Activated T-cell treated with anti-CD3 and anti-CD28 coated beads, Interleukin-2, amount 50 U/mL, for 1 hour (primary cell): ENCODE data around the gene ZNF57.
"Not testable (repeated sequence)": the region's sequence is repeated elsewhere in the genome, so short reads cannot be mapped to it uniquely, and the experiment has no call there.

Experiments
- DNase-seq: peaks from one replicate; pipeline ENCODE4 v3.0.0-alpha.2; 2020

Gene ZNF57

GRCh38 chr19:2902590-2903218 lies 2.0 kb downstream of the ZNF57 start:
- DNase-seq, result no peak

GRCh38 chr19:2903326-2903725 lies 2.6 kb downstream of the ZNF57 start:
- not testable (repeated sequence) for DNase-seq

- no peak for DNase-seq
Measured at GRCh38 chr19:2905918-2906519, 5.3 kb downstream of the ZNF57 start.

GRCh38 chr19:2906631-2907195 lies 6.0 kb downstream of the ZNF57 start:
- DNase-seq, result no peak

- DNase-seq, result no peak
Measured at GRCh38 chr19:2912306-2912705, 11.6 kb downstream of the ZNF57 start.

- no peak for DNase-seq
Measured at GRCh38 chr19:2917275-2918184, 16.8 kb downstream of the ZNF57 start.

- no peak for DNase-seq
Measured at GRCh38 chr19:2922987-2923386, 22.3 kb downstream of the ZNF57 start.

GRCh38 chr19:2923510-2923909 lies 22.8 kb downstream of the ZNF57 start:
- no peak for DNase-seq

- DNase-seq, result no peak
Measured at GRCh38 chr19:2926341-2927031, 25.8 kb downstream of the ZNF57 start.

- DNase-seq, result no peak
Measured at GRCh38 chr19:2927032-2927430, 26.3 kb downstream of the ZNF57 start.

GRCh38 chr19:2933490-2933910 lies 32.8 kb downstream of the ZNF57 start:
- DNase-seq, result no peak

GRCh38 chr19:2935863-2936262 lies 35.1 kb downstream of the ZNF57 start:
- not testable (repeated sequence) for DNase-seq

- no peak for DNase-seq
Measured at GRCh38 chr19:2942928-2943640, 42.4 kb downstream of the ZNF57 start.

- DNase-seq, result no peak
Measured at GRCh38 chr19:2944403-2944774, 43.7 kb downstream of the ZNF57 start.

GRCh38 chr19:2944775-2945574 lies 44.2 kb downstream of the ZNF57 start, which contains the start of gene ZNF77:
Gene ZNF77, minus strand, starts transcription at chr19:2944971. Its CDS starts 131 bp downstream, at chr19:2944840.
- DNase-seq, result peak; percentile 99

- DNase-seq, result no peak
Measured at GRCh38 chr19:2945575-2946184, 45.0 kb downstream of the ZNF57 start.

- DNase-seq, result no peak
Measured at GRCh38 chr19:2949939-2950285, 49.2 kb downstream of the ZNF57 start.

GRCh38 chr19:2950286-2951124 lies 49.8 kb downstream of the ZNF57 start:
- DNase-seq, result peak; percentile 100

GRCh38 chr19:2952953-2953481 lies 52.3 kb downstream of the ZNF57 start:
- DNase-seq, result no peak

GRCh38 chr19:2957160-2957559 lies 56.4 kb downstream of the ZNF57 start:
- DNase-seq, result no peak
